Measurements from ENCODE around the gene MGAT4B. TPM values are rescaled to one million over a fixed set of nuclear protein-coding genes. Genes with fewer than 3 reads are reported as not detected.

Gene MGAT4B
- total RNA-seq, 1 donor from 2014 or later: 163 TPM

DNA sequence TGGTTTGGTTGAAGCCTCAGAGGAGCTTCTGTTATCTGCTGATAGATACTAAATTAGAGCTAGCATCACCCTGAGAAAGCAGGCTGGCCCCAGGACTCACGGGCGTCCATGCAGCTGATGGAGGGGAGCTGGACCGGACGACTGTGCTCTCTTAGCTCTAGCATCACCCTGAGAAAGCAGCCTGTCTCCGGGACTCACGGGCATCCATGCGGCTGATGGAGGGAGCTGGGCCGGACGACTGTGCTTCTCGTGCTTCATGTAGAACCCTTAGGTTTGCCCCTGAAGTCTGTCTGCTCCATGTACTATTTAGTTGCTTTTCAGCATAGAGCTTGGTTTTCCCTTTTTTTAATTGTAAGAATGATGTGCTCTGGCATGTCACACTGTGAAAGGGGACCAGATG, 29.2 kb downstream of the MGAT4B start:
- Mint-ChIP-seq H3K4me3 (ENCODE audit: unreplicated experiment) (no peak overlapping the region), H3K9me3 (ENCODE audit: unreplicated experiment) (no peaks in the 10 kb centered on the region), H3K4me1 (ENCODE audit: unreplicated experiment) (peaks cover 6% of the 10 kb centered on the region), H3K27me3 (ENCODE audit: unreplicated experiment) (peaks cover 5% of the 10 kb centered on the region), H3K36me3 (ENCODE audit: low read depth, unreplicated experiment) (peaks cover 47% of the 10 kb centered on the region), H3K27ac (ENCODE audit: unreplicated experiment) (peak overlapping the region; percentile 63)
- TF ChIP-seq, protein P1, sequence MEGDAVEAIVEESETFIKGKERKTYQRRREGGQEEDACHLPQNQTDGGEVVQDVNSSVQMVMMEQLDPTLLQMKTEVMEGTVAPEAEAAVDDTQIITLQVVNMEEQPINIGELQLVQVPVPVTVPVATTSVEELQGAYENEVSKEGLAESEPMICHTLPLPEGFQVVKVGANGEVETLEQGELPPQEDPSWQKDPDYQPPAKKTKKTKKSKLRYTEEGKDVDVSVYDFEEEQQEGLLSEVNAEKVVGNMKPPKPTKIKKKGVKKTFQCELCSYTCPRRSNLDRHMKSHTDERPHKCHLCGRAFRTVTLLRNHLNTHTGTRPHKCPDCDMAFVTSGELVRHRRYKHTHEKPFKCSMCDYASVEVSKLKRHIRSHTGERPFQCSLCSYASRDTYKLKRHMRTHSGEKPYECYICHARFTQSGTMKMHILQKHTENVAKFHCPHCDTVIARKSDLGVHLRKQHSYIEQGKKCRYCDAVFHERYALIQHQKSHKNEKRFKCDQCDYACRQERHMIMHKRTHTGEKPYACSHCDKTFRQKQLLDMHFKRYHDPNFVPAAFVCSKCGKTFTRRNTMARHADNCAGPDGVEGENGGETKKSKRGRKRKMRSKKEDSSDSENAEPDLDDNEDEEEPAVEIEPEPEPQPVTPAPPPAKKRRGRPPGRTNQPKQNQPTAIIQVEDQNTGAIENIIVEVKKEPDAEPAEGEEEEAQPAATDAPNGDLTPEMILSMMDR (IDR thresholded peaks at IDR 0.05; ENCODE audit: unreplicated experiment): no peak
- no peak for DNase-seq (ENCODE audit: low spot score)

DNA sequence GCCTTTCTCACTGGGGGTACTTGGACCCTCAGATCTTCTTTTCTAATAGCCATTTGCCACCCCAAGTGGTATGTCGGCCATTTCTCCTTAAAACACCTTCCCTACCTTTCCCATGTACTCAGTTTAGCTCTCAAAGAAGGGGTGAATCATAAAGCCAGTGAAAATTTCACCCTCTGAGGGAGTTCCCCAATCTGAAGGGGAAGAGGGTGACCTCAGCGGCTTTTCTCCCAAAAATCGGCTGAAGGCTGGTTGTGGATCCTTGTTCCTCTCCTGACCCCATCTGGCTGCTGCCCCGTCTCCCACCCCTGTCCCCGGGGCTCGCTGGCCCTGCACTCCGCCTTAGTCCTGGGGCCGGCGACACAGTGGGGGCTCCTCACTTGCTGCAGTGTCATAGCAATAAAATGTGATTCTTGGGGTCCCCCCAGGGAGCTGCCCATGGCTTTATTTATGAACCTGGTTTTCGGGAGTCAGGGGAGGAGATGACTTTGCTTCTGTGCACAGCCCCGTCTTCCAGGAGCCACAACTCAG, 30.2 kb downstream of the MGAT4B start:
- DNase-seq (ENCODE audit: low spot score): no peak
- TF ChIP-seq, protein P1 (IDR thresholded peaks at IDR 0.05; ENCODE audit: unreplicated experiment): no peak
- no peaks in the 10 kb centered on the region for H3K9me3 Mint-ChIP-seq (ENCODE audit: unreplicated experiment)
- H3K27me3 Mint-ChIP-seq (ENCODE audit: unreplicated experiment): peaks cover 3% of the 10 kb centered on the region
- H3K36me3 Mint-ChIP-seq (ENCODE audit: low read depth, unreplicated experiment): peaks cover 48% of the 10 kb centered on the region
- no peak overlapping the region for H3K27ac Mint-ChIP-seq (ENCODE audit: unreplicated experiment)
- H3K4me1 Mint-ChIP-seq (ENCODE audit: unreplicated experiment): peaks cover 6% of the 10 kb centered on the region
- no peak overlapping the region for H3K4me3 Mint-ChIP-seq (ENCODE audit: unreplicated experiment)

DNA sequence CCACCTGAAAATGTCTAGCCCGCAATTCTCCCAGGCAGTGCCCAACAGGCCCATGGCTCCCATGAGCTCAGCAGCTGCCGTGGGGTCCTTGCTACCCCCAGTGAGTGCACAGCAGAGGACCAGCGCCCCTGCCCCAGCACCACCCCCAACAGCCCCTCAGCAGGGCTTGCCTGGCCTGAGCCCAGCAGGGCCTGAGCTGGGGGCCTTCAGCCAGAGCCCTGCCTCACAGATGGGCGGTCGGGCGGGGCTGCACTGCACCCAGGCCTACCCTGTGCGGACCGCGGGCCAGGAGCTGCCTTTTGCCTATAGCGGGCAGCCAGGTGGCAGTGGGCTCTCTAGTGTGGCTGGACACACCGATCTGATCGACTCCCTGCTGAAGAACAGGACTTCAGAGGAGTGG, 32.2 kb downstream of the MGAT4B start:
- Mint-ChIP-seq H3K9me3 (ENCODE audit: unreplicated experiment) (no peaks in the 10 kb centered on the region), H3K4me3 (ENCODE audit: unreplicated experiment) (no peak overlapping the region), H3K27ac (ENCODE audit: unreplicated experiment) (no peak overlapping the region), H3K36me3 (ENCODE audit: low read depth, unreplicated experiment) (peaks cover 49% of the 10 kb centered on the region), H3K4me1 (ENCODE audit: unreplicated experiment) (peaks cover 6% of the 10 kb centered on the region), H3K27me3 (ENCODE audit: unreplicated experiment) (peaks cover 3% of the 10 kb centered on the region)
- DNase-seq (ENCODE audit: low spot score): no peak
- TF ChIP-seq, protein P1 (IDR thresholded peaks at IDR 0.05; ENCODE audit: unreplicated experiment): no peak

DNA sequence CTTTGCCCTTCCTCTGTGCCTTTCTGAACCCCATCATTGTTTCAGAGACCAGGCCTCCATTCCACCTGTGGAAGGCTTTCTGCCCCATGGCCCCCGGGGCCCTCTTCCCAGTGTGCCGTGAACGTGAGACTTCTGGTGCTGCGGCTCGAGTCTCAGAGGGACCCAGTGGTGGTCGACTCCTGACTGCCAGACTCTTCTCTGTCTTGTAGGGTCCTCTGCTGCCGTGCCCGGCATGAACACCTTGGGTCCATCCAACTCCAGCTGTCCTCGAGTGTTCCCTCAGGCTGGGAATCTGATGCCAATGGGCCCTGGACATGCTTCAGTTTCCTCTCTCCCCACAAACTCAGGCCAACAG, 33.0 kb downstream of the MGAT4B start:
- no peak for DNase-seq (ENCODE audit: low spot score)
- peaks cover 51% of the 10 kb centered on the region for H3K36me3 Mint-ChIP-seq (ENCODE audit: low read depth, unreplicated experiment)
- H3K27ac Mint-ChIP-seq (ENCODE audit: unreplicated experiment): no peak overlapping the region
- H3K4me3 Mint-ChIP-seq (ENCODE audit: unreplicated experiment): no peak overlapping the region
- TF ChIP-seq, protein P1 (IDR thresholded peaks at IDR 0.05; ENCODE audit: unreplicated experiment): no peak
- peaks cover 6% of the 10 kb centered on the region for H3K4me1 Mint-ChIP-seq (ENCODE audit: unreplicated experiment)
- H3K27me3 Mint-ChIP-seq (ENCODE audit: unreplicated experiment): peaks cover 3% of the 10 kb centered on the region
- H3K9me3 Mint-ChIP-seq (ENCODE audit: unreplicated experiment): no peaks in the 10 kb centered on the region

DNA sequence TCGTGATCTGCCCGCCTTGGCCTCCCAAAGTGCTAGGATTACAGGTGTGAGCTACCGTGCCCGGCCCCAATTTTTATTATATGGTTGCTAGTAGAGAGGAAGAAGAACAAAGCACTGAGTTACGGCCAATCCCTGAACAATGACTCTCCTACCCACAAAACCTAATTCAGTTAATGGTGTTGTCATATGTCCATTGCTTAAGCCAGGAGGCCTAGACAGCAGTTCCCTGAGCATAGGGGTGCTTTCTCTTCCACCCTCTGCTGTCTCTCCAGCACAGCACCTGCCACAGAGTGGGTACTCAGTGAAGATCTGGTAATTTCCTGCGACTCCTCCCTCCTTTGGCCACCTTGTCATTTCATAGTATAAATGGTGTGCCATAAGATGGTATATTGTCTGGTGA, 34.3 kb downstream of the MGAT4B start:
- Mint-ChIP-seq H3K4me1 (ENCODE audit: unreplicated experiment) (no peaks in the 10 kb centered on the region), H3K36me3 (ENCODE audit: low read depth, unreplicated experiment) (peaks cover 44% of the 10 kb centered on the region), H3K27ac (ENCODE audit: unreplicated experiment) (no peak overlapping the region), H3K27me3 (ENCODE audit: unreplicated experiment) (peaks cover 3% of the 10 kb centered on the region), H3K9me3 (ENCODE audit: unreplicated experiment) (no peaks in the 10 kb centered on the region), H3K4me3 (ENCODE audit: unreplicated experiment) (peak overlapping the region; percentile 62)
- no peak for DNase-seq (ENCODE audit: low spot score)
- TF ChIP-seq, protein P1 (IDR thresholded peaks at IDR 0.05; ENCODE audit: unreplicated experiment): no peak
